ENCODE measurements around the gene GBX1. TPM values are rescaled to one million over a fixed set of nuclear protein-coding genes. Genes with fewer than 3 reads are reported as not detected.

The GBX1 gene
- total RNA-seq, 2 experiments from 2014 or later: not detected

GRCh38 chr7:151174246-151175046 lies 7.0 kb upstream of the GBX1 start:
- CTCF ChIA-PET (ENCODE audit: unreplicated experiment): no interaction called here
- Histone ChIP-seq H3K4me1 (ENCODE audit: insufficient read depth, low read length, poor library complexity, severe bottlenecking) (no peaks in the 10 kb centered on the region), H2AFZ (ENCODE audit: low read length) (no peak overlapping the region), H3K27ac (ENCODE audit: low read depth, low read length, poor library complexity, severe bottlenecking) (no peak overlapping the region), H4K20me1 (ENCODE audit: insufficient read depth, low read length) (no peaks in the 10 kb centered on the region), H3K9me2 (ENCODE audit: insufficient read depth, low read length) (no peaks in the 10 kb centered on the region), H3K4me2 (ENCODE audit: low read length) (no peak overlapping the region), H3K79me2 (ENCODE audit: insufficient read depth, low read depth, low read length) (no peaks in the 10 kb centered on the region), H3K4me3 (ENCODE audit: low read depth, low read length, poor library complexity, severe bottlenecking) (no peak overlapping the region), H3K36me3 (ENCODE audit: insufficient read depth, low read length) (no peaks in the 10 kb centered on the region), H3K9me3 (ENCODE audit: low read length) (no peaks in the 10 kb centered on the region)
- POLR2A ChIA-PET: no interaction called here
- intact Hi-C loops (cut with micrococcal nuclease; ENCODE audit: unreplicated experiment): no loop called here
- DNase-seq (ENCODE audit: low spot score): no peak
- TF ChIP-seq, protein P1, sequence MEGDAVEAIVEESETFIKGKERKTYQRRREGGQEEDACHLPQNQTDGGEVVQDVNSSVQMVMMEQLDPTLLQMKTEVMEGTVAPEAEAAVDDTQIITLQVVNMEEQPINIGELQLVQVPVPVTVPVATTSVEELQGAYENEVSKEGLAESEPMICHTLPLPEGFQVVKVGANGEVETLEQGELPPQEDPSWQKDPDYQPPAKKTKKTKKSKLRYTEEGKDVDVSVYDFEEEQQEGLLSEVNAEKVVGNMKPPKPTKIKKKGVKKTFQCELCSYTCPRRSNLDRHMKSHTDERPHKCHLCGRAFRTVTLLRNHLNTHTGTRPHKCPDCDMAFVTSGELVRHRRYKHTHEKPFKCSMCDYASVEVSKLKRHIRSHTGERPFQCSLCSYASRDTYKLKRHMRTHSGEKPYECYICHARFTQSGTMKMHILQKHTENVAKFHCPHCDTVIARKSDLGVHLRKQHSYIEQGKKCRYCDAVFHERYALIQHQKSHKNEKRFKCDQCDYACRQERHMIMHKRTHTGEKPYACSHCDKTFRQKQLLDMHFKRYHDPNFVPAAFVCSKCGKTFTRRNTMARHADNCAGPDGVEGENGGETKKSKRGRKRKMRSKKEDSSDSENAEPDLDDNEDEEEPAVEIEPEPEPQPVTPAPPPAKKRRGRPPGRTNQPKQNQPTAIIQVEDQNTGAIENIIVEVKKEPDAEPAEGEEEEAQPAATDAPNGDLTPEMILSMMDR (conservative IDR thresholded peaks at IDR 0.05; ENCODE audit: low read length): no peak
- TF ChIP-seq EZH2phosphoT487 (IDR thresholded peaks at IDR 0.05; ENCODE audit: borderline replicate concordance, low read depth, low read length): no peak
- no TSS peak for BruUV-seq (replicated peaks)

DNA sequence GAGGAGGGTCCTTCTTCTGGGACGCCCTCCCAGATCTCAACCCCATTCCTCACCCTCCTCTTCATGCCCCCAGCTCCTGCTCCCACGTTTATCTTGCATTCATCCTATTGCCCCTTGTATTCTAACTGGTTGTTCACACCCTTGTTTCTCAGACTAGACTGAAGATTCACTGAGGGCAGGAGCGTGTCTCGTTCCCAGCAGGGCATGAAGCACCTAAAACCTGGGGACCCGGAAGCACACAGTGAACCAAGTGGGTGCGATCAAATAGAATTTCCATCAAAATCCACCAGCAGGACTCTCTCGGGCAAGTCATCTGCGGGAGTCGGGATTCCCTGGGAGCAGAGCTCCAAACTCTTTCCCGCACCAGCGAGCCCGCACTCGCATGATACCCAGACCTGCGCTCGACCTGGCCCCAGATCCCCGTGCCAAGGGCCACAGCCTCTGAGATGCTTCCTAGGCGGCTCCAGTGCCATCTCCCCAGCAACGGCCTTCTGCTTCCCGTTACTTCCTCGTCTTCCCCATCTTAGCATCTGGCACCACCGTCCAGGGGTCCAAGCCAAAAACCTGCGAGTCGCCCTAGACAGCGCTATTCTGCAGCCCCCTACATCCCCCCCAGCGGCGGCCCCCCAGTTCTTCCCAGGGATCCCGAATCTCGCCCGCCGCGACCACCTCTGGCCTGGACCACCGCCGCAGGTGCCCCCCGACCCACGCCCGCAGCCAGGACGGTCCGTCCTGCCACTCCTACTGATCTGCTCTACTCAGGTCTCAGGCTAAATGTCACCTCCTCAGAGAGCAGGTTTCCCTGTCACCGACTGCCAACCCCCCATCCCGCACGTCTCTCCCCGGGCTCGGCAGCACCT lies 6.1 kb upstream of the GBX1 start:
- Histone ChIP-seq H4K20me1 (ENCODE audit: insufficient read depth, low read length) (no peaks in the 10 kb centered on the region), H2AFZ (ENCODE audit: low read length) (no peak overlapping the region), H3K9me2 (ENCODE audit: insufficient read depth, low read length) (no peaks in the 10 kb centered on the region), H3K4me1 (ENCODE audit: insufficient read depth, low read length, poor library complexity, severe bottlenecking) (no peaks in the 10 kb centered on the region), H3K27ac (ENCODE audit: low read depth, low read length, poor library complexity, severe bottlenecking) (no peak overlapping the region), H3K36me3 (ENCODE audit: insufficient read depth, low read length) (no peaks in the 10 kb centered on the region), H3K4me2 (ENCODE audit: low read length) (no peak overlapping the region), H3K9me3 (ENCODE audit: low read length) (no peaks in the 10 kb centered on the region), H3K79me2 (ENCODE audit: insufficient read depth, low read depth, low read length) (no peaks in the 10 kb centered on the region), H3K4me3 (ENCODE audit: low read depth, low read length, poor library complexity, severe bottlenecking) (no peak overlapping the region)
- ChIA-PET CTCF (ENCODE audit: unreplicated experiment) (no interaction called here), POLR2A (no interaction called here)
- BruUV-seq (replicated peaks): no TSS peak
- TF ChIP-seq, protein P1 (conservative IDR thresholded peaks at IDR 0.05; ENCODE audit: low read length): no peak
- no peak for TF ChIP-seq EZH2phosphoT487 (IDR thresholded peaks at IDR 0.05; ENCODE audit: borderline replicate concordance, low read depth, low read length)
- intact Hi-C loops (cut with micrococcal nuclease; ENCODE audit: unreplicated experiment): no loop called here
- DNase-seq (ENCODE audit: low spot score): no peak

Data from OCI-LY7 (cell line).